ENCODE data around the gene STAG2.

The STAG2 gene

DNA sequence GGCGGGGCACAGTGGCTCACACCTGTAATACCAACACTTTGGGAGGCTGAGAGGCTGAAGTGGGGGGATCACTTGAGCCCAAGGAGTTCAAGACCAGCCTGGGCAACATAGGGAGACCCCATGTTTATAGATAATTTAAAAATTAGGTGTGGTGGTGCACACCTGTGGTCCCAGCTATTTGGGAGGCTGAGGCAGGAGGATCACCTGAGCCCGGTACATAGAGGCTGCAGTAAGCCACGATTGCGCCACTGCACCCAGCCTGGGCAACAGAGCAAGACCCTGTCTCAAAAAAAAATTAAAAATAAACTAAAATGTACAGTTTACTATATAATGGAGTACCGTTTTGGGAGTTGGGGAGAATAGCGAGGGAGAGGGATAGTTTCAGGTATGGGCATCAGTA, 4.2 kb downstream of the STAG2 start:
- CTCF ChIA-PET: no interaction called here
- POLR2A ChIA-PET: no interaction called here
- no peak for TF ChIP-seq BHLHE40 (IDR thresholded peaks at IDR 0.05; ENCODE audit: borderline replicate concordance)
- TF ChIP-seq FOXM1 (IDR thresholded peaks at IDR 0.05; ENCODE audit: borderline replicate concordance): no peak
- TF ChIP-seq TARDBP (IDR thresholded peaks at IDR 0.05): no peak
- no peak for DNase-seq (ENCODE audit: extremely low spot score)

DNA sequence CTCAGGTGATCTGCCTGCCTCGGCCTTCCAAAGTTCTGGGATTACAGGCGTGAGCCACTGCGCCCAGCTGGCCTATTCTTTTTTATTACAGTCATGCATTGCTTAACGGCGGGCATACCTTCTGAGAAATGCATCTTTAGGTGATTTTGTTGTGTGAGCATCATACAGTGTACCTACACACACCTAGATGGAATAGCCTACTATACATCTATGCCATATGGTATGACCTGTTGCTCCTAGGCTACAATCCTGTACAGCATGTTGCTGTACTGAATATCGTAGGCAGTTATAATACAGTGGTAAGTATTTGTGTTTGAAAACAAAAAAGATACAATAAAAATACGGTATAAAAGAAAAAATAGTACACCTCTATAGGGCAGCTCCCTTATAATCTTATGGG, 6.0 kb downstream of the STAG2 start:
- ChIA-PET CTCF (no interaction called here), POLR2A (no interaction called here)
- TF ChIP-seq ELF4 (IDR thresholded peaks at IDR 0.05): no peak
- no peak for DNase-seq (ENCODE audit: extremely low spot score)

DNA sequence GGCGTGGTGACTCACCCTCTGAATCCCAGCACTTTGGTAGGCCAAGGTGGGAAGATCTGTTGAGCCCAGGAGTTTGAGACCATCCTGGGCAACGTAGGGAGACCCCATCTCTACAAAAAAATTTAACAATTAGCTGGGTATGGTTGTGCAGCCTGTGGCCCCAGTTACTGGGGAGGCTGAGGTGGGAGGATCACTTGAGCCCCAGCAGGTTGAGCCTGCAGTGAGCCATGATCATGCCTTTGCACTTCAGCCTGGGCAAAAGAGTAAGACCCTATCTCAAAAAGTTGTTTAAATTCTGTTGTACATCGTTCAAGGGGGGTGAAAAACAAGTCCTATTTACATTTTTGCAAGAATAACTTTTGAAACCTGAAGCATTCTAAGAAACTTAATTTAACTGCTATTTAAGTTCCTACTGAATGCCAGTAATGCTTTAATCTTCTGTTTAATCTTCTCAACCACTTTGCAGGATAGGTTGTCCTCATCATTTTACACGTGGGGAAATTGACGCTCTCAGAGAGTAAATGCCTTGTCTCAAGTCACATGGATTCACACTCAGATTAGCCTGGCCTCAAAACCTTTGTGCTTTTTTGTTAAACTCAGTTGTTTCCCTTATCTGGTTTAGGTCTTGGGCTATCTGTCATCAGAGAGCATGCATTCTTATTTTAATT, 7.0 kb downstream of the STAG2 start:
- POLR2A ChIA-PET: no interaction called here
- CTCF ChIA-PET: interaction anchor here (0.8 kb wide), 1 partner anchor 135 kb away, joined by 3 read pairs; no protein-coding TSS in a partner anchor
- peak; percentile 65 for TF ChIP-seq L3MBTL2 (conservative IDR thresholded peaks at IDR 0.05)
- TF ChIP-seq, protein P1, sequence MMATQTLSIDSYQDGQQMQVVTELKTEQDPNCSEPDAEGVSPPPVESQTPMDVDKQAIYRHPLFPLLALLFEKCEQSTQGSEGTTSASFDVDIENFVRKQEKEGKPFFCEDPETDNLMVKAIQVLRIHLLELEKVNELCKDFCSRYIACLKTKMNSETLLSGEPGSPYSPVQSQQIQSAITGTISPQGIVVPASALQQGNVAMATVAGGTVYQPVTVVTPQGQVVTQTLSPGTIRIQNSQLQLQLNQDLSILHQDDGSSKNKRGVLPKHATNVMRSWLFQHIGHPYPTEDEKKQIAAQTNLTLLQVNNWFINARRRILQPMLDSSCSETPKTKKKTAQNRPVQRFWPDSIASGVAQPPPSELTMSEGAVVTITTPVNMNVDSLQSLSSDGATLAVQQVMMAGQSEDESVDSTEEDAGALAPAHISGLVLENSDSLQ (IDR thresholded peaks at IDR 0.05): no peak

DNA sequence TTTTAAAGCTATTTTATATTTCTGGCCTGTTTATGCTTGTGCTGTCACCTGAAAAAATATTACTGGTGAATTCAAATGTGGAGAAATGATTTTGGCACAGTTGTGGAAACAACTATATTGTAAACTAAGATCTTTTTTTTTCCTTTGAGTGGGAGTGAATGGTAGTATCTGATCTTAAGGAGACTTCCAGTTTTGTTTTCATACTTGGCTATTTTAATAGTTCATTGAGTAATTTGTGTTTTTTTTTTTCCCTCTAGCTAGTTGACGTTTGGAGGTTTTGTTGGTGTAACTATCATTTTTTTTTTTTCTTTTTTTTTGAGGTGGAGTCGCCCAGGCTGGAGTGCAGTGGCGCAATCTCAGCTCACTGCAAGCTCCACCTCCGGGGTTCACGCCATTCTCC, 10.5 kb downstream of the STAG2 start:
- ChIA-PET POLR2A (interaction anchor here (0.7 kb wide), 1 partner anchor 10 kb away, joined by 3 read pairs; no protein-coding TSS in a partner anchor), CTCF (no interaction called here)
- no peak for DNase-seq (ENCODE audit: extremely low spot score)
- no peak for TF ChIP-seq ZNF384 (IDR thresholded peaks at IDR 0.05)
- TF ChIP-seq FOXK2 (IDR thresholded peaks at IDR 0.05): no peak
- no peak for TF ChIP-seq TARDBP (IDR thresholded peaks at IDR 0.05)
- TF ChIP-seq CTBP1 (IDR thresholded peaks at IDR 0.05; ENCODE audit: borderline replicate concordance): no peak
- TF ChIP-seq, protein P1 (IDR thresholded peaks at IDR 0.05): no peak

More for the DNA sequence above, 7.0 kb downstream of the STAG2 start:
- no peak for DNase-seq (ENCODE audit: extremely low spot score)

DNA sequence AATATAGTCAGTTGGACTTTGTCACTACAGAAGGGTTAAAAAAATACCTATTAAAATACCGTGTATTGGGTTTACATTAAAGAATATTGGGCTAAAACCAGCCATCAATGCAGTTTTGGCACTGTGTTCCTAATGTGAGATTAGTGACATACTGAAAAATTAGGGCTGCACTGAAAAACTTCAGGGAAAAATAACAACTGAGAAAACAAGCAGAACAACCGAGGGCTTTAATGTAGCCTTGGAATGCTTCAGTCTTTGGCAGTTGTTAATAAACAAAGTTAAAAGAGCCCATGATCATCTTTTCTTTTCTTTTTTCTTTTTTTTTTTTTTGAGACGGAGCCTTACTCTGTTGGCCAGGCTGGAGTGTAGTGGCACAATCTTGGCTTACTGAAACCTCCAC, 12.4 kb downstream of the STAG2 start:
- POLR2A ChIA-PET: no interaction called here
- TF ChIP-seq L3MBTL2 (conservative IDR thresholded peaks at IDR 0.05) (no peak), ELF4 (IDR thresholded peaks at IDR 0.05) (no peak), CTBP1 (IDR thresholded peaks at IDR 0.05; ENCODE audit: borderline replicate concordance) (no peak), ARNT (IDR thresholded peaks at IDR 0.05) (no peak), FOXA1 (IDR thresholded peaks at IDR 0.05) (no peak), SUZ12 (IDR thresholded peaks at IDR 0.05) (no peak), NFRKB (IDR thresholded peaks at IDR 0.05) (no peak)
- CTCF ChIA-PET: interaction anchor here (1.0 kb wide), 1 partner anchor 140 kb away, joined by 5 read pairs; no protein-coding TSS in a partner anchor
- no peak for DNase-seq (ENCODE audit: extremely low spot score)

DNA sequence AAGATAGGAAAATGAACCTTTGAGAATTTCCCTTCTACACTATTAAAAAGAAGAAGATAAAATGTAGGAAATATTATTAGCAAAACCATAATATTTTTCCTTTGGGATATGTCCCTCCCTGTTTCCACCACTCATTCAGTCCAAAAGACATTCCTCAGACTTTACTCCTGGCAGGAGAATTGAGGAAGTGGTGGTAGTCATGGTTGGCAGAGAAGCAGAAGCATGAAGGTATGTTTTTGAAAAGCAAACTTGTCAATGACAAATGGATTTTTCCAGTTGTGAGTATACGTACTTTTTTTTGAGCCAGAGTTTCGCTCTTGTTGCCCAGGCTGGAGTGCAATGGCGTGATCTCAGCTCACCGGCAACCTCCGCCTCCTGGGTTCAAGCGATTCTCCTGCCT, 13.7 kb downstream of the STAG2 start:
- POLR2A ChIA-PET: no interaction called here
- CTCF ChIA-PET: no interaction called here
- no peak for DNase-seq (ENCODE audit: extremely low spot score)
- TF ChIP-seq FOXA1 (IDR thresholded peaks at IDR 0.05): no peak
- TF ChIP-seq HDGF (IDR thresholded peaks at IDR 0.05; ENCODE audit: borderline replicate concordance): no peak
- TF ChIP-seq L3MBTL2 (conservative IDR thresholded peaks at IDR 0.05): no peak
- no peak for TF ChIP-seq FOXM1 (IDR thresholded peaks at IDR 0.05; ENCODE audit: borderline replicate concordance)
- no peak for TF ChIP-seq BHLHE40 (IDR thresholded peaks at IDR 0.05; ENCODE audit: borderline replicate concordance)

DNA sequence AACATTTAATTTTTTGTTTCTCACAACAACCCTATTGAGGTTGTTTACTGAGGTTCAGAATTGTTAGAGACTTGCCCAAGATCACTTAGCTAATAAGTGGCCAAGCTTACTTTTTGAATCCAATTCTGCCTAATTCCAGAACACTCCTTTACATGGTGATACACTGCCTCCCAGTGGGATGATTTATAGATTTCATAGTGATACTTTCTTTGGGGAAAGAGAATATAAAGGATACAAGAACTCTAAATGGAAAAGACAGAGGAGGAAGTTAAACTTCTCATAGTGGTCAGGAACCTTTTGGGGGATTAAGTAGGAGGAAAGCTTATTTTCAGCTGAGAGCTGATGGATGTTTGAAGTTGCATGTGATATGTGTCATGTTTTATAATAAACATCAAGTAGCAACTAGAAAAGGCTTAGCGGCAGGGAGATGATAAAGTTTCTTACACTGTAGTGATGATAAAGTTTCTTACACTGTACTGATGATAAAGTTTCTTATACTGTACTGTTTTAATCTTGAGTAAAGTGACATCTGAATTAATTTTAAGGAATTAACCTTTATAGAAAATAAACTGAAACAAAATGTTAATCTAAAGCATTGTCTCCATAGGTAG, 15.3 kb downstream of the STAG2 start:
- no peak for TF ChIP-seq HDGF (IDR thresholded peaks at IDR 0.05; ENCODE audit: borderline replicate concordance)
- TF ChIP-seq, protein P1 (IDR thresholded peaks at IDR 0.05): peak; percentile 71
- POLR2A ChIA-PET: no interaction called here
- DNase-seq (ENCODE audit: extremely low spot score): peak; percentile 21
- CTCF ChIA-PET: interaction anchor here (0.6 to 1.4 kb wide), 8 partner anchors 14 to 246 kb away, joined by 3 to 13 read pairs (median 3); no protein-coding TSS in a partner anchor

DNA sequence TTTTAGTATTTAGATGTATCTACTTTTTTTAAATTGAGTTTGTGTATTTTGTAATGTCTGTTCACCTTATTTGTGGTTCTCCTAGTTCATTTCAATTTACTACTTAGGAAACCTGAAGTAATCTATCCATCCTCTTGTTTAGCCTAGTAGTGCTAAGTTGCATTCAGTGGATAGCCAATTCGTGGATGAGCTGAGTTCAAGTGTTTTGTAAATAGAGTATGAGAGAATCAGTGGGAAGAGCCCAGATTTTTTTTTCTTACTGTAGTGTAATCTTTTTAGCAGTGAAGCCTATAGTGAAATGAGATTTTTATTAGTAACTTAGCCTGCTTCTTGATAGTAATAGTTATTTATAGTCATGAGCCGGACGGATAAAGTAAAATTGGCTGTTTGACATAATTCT, 21.7 kb downstream of the STAG2 start:
- CTCF ChIA-PET: no interaction called here
- no peak for DNase-seq (ENCODE audit: extremely low spot score)
- TF ChIP-seq NFRKB (IDR thresholded peaks at IDR 0.05) (no peak), TARDBP (IDR thresholded peaks at IDR 0.05) (no peak)
- POLR2A ChIA-PET: no interaction called here

Data from HEK293T (cell line).